GM08714 (cell line): ENCODE results near the gene C1RL.
"Not testable (repeated sequence)": the region's sequence is repeated elsewhere in the genome, so short reads cannot be mapped to it uniquely, and the experiment has no call there.

Experiments used
- H3K4me3 ChIP-seq: fragments of 200-500 bp; sonication (Bioruptor generic); 2 replicates; pipeline ENCODE4 v1.5.1; 2014; ENCODE audit warnings: mild to moderate bottlenecking, low read length, inconsistent platforms
- ZNF274 ChIP-seq: IDR thresholded peaks from 2 replicates; pipeline ENCODE4 v1.6.1; 2012; ENCODE audit warnings: mild to moderate bottlenecking, low read depth, low read length

C1RL gene

DNA sequence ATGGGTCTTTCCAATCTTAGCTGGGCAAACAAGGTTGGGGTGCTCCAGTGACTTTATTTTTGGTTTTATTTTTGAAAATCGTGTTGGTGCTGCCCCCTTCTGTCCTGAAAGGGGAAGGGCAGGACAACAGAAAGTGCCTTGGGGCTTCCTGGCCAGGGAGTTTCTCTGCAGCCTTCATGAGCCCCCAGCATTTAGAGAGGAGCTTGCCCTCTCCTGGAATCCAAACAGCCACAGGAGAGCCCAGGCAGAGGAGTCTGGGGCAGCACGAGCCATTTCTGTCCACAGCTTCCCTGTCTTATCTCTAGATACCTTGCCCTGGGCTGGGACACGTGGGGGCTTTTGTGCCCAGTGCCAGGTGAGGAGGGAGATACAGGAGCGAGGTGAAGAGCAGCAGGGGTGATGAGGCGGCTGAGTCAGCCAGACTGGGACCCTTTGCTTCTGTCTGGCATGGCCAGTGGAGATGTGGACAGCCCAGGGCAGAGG is 4.4 kb upstream of the C1RL start:
- H3K4me3 ChIP-seq, result no peak overlapping the region
- no peak for TF ChIP-seq ZNF274

DNA sequence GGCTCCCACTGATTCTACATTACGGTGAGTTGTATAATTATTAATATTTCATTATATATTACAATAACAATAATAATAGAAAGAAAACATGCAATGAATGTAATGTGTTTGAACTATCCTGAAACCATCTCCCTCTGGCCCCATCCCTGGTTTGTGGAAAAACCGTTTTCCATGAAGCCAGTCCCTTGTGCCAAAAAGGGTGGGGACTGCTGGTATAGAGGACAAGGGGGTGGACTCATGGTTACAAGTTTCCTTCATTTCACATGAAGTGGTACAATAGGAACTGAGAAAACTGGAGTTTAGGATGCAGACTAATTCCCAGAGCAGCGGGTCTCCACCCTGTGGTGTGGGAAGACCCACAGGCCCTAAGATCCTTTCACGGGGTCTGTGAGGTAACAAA is 3.0 kb upstream of the C1RL start:
- no peak for TF ChIP-seq ZNF274
- no peak overlapping the region for H3K4me3 ChIP-seq

DNA sequence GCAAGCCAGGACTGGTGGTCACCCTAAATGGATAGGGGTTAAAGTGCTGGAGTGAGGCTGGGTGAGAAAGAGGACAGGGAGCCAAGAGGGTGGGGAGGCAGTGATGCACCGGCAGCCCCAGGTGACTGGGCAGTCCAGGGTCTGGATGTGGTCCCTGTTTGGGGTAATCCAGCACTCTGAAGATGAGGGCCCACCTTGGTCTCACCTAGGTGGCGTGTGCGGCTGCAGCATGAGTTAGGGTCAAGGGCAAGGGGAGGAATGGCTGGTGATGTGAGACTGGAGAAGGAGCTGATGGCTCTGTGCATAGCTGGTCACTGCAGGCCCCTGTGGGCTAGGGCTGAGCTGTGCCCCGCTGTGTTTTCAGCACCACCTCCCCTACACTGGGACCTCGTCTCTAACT is 1.6 kb upstream of the C1RL start:
- no peak for TF ChIP-seq ZNF274

DNA sequence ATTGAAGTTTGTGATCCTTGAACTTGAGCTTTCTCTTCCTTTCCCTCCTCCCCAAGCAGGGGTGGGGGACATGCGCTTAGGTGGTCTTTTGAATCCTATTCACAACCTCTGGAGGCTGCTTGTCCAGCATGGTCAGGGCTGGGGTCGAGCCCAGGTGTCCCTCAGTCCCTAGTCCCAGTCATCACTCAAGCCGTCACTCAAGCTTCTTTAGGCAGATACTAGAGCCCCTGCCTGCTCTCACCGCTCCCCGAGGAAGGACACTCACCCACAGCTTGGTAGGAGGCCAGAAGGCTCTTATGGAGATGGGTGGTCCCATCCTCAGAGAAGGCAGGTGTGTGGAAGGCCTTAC is 532 bp upstream of the C1RL start:
- H3K4me3 ChIP-seq, result peak overlapping the region; percentile 83; the same call in 1 of the 2 replicates
- no peak for TF ChIP-seq ZNF274

More for the DNA sequence above, 1.6 kb upstream of the C1RL start:
- no peak overlapping the region for H3K4me3 ChIP-seq

DNA sequence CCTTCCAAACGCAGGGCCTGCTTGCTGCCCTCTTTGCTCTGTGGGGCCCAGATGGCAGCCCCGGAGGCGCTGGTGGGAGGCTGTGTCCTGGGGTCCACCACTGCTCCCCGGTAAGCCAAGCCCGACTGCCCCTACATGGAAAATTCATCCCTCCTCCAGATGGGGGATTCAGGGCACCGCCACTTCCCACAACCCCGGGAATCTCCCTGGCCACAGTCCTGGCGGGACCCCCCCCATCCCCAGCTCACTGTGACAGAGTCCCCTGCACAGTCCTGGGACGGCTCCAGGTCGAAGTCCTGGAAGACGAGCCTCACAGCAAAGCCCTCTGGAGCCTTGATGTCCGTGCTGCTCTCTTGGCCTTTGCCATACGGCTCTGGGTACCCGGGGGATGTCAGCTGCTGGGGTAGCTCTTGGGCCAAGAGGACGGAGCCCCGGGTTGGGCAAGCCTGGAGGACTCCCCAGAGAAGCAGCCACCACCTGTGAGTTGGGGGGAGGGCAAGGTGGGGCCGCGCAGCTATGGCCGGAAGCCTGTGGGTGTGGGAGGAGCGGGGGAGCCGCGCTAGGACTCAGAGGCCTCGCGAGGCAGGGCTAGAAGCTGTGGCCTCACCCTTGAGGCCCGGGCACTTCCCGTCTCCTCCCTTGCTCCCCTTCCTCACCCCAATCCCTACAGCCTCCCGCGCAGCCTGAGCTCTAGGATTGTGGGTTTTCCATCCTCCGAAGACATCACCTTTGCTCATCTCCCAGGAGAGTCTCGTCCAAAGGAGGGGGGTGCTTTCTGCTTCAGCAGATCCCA is 815 bp downstream of the C1RL start:
- H3K4me3 ChIP-seq, result peak overlapping the region; percentile 83
- TF ChIP-seq ZNF274, result no peak

DNA sequence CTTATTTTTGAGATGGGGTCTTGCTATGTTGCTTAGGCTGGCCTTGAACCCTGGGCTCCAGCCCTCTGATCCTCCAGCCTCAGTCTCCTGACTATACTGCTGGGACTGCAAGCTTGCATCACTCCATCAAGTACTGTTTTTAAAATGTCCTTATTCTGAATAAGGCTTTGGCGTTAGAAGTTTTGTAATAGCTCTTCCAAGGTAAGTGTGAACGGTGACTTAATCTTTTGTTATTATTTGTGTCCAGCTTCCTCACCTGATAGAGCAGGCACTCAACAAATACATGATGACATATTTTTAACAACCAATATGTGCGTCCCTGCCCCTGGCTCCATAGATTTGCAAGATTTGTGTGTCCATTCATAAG is 1.4 kb downstream of the C1RL start:
- no peak for TF ChIP-seq ZNF274
- peak overlapping the region; percentile 83; the same call in 1 of the 2 replicates for H3K4me3 ChIP-seq

DNA sequence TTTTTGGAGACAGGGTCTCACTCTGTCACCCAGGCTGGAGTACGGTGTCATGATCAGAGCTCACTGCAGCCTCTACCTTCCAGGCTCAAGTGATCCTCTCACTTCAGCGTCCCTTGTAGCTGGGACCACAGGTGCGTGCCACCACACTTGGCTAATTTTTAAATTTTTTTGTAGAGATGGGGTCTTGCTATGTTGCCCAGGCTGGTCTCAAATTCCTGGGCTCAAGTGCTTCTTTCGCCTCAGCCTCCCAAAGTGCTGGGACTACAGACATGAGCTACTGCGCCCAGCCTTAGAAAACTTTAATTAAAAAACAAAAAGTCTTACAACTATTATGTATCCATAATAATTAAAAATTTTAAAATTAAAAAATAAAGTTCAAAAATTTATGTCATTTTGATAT is 1.8 kb downstream of the C1RL start:
- H3K4me3 ChIP-seq, result not testable (repeated sequence)

DNA sequence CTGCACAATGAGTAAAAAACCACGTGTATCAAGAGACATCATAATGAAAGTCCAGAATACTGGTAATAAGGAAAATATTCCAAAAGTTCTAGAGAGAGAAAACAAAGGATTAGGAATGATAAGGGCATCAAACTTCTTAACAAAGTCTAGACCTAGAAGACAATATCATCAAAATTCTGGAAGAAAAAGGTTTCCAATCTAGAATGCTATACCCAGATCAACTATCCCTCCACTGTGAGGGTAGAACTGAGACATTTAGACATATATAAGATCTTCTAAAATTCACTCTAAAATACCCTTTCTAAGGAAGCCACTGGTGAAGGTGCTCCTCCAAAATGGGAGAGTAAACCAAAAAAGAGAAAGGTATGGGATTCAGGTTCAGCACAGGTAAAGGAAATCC is 2.9 kb downstream of the C1RL start:
- H3K4me3 ChIP-seq, result no peak overlapping the region
- TF ChIP-seq ZNF274, result no peak

DNA sequence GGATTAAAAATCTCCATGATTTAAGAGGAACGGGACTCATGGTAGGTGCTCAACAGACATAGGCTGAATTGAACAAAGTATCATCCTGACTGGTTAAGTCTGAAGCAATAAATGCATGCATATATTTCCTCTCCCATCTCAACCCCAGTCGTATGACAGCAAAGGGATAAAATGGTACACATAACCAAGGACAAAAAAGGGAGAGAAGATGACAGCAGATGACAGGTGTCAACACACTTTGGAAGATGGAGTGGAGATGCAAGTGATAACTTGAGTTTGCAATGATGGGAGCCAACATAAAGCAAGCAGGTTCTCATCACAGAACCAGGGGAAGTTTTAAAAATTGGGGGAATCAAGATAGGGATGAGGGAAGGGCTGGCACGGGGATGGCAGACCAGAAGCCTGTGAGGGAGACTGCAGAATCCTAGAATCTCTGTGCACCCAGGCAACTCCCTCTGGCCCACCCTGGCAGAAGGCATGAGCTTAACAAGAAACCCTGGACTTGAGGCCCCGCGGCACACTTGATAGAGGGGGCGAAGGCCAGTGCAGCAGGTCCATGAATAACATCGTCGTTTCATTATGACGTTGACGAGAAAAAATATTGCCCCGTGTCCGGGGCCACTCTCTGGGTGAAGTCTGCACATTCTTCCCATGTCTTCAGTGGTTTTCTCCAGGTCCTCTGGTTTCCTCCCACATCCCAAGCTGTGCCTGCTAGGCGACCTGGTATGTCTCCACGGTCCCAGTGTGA is 5.0 kb downstream of the C1RL start:
- TF ChIP-seq ZNF274, result no peak
- no peak overlapping the region for H3K4me3 ChIP-seq

DNA sequence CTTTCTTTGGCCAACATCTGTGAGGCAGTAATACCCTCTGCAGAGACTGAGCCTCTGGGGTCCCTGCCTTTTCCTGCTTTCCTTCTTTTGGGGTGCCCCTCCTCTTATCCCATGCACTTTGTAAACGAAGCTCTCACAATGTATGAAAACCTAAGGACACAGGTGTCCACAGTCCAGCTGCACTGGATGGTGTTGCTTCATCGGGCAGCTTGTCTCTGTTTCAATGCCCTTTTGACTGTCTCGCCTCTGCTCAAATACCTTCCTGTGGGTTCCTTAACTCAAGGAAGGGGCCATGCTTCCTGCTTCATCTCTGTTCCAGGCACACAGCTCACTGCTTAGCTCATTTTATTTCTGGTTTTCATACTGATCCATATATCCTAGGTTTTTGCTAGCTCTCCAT is 6.4 kb downstream of the C1RL start:
- H3K4me3 ChIP-seq, result no peak overlapping the region
- no peak for TF ChIP-seq ZNF274

DNA sequence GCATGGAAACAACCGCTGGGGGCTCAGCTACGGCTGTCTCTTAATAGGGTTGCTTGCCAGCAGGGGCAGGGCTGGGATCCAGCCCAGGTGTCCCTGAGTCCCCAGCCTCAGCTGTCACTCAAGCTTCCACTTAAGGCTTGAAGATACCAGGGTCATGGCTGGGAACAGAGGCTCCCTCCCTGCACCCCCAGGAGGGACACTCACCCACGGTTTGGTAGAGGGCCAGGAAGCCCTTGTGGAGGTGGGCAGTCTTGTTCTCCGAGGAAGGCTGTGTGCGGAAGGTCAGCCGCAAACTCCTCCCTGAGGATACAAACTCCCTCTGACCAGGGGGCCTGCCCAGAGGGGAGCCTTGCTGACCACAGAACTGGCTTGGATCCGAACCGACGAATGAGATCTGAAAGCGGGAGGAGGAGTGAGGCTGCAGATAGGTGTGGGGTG is 7.3 kb downstream of the C1RL start:
- H3K4me3 ChIP-seq, result no peak overlapping the region
- TF ChIP-seq ZNF274, result no peak

DNA sequence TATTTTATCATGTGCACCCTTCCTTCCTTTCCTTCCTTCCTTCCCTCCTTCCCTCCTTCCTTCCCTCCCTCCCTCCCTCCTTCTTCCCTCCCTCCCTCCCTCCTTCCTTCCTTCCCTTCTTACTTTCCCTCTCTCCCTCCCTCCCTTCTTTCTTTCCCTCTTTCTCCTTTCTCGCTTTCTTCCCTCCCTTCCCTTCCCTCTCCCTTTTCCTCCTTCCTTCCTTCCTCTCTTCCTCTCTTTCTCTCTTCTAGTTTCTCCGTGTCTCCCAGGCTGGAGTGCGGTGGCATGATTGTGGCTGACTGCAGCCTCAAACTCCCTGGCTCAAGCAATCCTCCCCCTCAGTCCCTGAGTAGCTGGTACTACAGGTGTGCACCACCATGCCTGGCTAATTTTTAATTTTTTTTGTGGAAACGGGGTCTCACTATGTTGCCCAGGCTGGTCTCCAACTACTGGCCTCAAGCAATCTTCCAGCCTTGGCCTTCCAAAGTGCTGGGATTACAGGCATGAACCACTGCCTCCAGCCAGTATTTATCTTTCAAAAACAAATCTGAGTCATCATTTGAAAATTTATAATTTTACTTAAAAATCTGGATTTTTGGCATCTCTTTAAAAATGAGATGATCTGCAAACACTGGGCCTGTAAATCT is 7.8 kb downstream of the C1RL start:
- H3K4me3 ChIP-seq, result no peak overlapping the region
- no peak for TF ChIP-seq ZNF274

DNA sequence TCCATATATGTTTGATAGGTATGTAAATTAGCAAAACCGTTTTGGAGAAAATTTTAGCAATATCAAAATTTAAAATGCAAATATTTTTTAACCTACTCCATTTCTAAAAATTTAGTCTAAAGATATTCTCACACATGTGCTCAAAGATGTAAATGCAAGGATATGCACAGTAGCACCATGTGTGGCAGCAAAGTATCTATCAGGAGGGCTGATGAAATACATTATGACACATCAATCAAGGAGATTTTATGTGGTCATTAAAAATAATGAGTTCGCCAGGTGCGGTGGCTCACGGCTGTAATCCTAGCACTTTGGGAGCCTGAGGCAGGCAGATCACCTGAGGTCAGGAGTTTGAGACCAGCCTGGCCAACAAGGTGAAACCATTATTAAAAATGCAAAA is 8.8 kb downstream of the C1RL start:
- TF ChIP-seq ZNF274, result no peak
- no peak overlapping the region for H3K4me3 ChIP-seq

DNA sequence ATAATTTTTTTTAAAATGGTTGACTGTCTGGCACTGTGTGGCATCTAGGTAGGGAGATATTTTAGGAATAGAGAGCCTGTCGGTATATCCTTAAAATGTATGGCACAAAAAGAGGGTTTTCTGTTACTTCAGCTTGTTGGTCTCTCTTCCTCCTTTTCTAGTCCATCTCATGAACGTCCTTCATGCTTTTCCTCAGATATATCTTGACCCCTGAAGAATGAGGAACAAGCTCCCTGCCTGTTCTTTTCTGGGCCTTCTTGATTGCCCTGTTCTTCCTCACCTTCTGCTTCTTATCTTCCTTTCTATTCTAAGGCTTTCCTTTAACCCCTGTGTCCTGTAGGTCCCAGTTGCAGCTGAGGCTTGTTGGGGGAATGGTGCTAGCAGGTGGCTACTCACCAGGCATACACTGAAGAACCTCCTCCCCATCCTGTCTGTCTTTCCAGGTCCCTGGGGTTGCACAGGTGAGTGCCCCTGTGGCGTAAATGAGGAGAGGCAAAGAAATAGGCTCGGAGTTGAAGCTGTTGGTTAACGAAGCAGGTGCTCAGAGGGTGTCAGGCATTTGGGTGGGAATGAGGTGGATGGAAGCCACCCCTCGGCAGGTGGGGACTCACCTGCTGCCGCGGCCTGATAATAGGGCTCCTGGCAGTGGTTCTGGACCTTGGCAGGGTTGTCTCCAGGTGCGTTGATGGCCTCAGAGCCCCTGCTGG is 9.6 kb downstream of the C1RL start:
- H3K4me3 ChIP-seq, result no peak overlapping the region
- TF ChIP-seq ZNF274, result no peak
